GM13976 (cell line): ENCODE measurements around the gene WASF2.

Source experiments
- DNase-seq: peaks from one replicate; pipeline ENCODE4 v3.0.0; 2012; ENCODE audit warnings: low spot score
- in situ Hi-C: fragments of 300-500 bp; cut with MboI; formaldehyde crosslinking; loops from one replicate; pipeline ENCODE4 v1.12.0; 2022; ENCODE audit warnings: low sequenced_read_pairs, mixed read lengths, inconsistent platforms; ENCODE audit not compliant: unreplicated experiment
- TF ChIP-seq, protein P1 (sequence below): IDR thresholded peaks from 2 replicates; pipeline ENCODE4 v1.5.1; 2012; ENCODE audit warnings: borderline replicate concordance, mild to moderate bottlenecking; ENCODE audit not compliant: insufficient read depth; ENCODE audit errors: extremely low read depth, missing control alignments, control extremely low read depth

The WASF2 gene

GRCh38 chr1:27521336-27521831 lies 31.4 kb upstream of the WASF2 start:
- DNase-seq: no peak
- in situ Hi-C loops: no loop called here

DNA sequence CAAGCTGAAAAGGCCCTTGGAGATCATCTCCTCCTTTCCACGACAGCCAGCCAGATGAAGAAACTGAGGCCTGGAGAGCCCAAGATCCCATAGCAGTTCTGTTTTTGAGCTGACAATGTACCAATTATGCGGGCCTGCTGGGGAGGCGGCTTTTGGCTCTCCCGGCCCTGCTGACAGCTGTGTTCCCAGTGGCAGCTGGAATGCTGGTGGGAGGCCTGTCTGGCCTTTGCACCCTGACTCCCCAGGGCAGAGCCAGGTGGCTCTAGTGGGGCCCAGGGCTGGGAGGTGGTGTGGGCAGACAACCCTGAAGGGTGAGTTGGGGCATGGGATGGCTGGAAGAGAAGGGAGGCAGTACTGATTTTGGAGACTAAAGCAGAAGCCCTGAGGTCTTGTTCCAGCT lies 30.7 kb upstream of the WASF2 start:
- DNase-seq: no peak
- TF ChIP-seq, protein P1, sequence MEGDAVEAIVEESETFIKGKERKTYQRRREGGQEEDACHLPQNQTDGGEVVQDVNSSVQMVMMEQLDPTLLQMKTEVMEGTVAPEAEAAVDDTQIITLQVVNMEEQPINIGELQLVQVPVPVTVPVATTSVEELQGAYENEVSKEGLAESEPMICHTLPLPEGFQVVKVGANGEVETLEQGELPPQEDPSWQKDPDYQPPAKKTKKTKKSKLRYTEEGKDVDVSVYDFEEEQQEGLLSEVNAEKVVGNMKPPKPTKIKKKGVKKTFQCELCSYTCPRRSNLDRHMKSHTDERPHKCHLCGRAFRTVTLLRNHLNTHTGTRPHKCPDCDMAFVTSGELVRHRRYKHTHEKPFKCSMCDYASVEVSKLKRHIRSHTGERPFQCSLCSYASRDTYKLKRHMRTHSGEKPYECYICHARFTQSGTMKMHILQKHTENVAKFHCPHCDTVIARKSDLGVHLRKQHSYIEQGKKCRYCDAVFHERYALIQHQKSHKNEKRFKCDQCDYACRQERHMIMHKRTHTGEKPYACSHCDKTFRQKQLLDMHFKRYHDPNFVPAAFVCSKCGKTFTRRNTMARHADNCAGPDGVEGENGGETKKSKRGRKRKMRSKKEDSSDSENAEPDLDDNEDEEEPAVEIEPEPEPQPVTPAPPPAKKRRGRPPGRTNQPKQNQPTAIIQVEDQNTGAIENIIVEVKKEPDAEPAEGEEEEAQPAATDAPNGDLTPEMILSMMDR: no peak
- in situ Hi-C loops: no loop called here

More at GRCh38 chr1:27521336-27521831, 31.4 kb upstream of the WASF2 start:
- TF ChIP-seq, protein P1: no peak

GRCh38 chr1:27519331-27520258 lies 29.6 kb upstream of the WASF2 start:
- TF ChIP-seq, protein P1: no peak
- in situ Hi-C loops: no loop called here
- DNase-seq: no peak

DNA sequence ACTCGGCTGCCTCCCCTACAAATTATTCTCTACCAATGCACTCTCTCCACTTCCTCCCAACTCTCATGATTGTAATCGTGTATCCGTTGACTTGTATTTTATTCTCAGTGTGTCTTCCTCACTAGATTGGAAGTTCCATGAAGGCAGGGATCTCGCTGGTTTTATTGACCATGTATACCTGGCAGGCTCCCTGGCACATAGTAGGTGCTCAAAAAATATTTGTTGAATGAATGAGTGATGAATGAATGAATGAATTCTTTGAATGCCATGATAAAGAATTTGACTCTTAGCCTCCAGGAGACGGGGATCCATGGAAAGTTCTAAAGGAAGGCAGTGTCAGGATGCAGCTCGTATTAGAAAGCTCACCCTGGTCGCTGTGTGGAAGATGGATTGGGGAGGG lies 28.8 kb upstream of the WASF2 start:
- no peak for DNase-seq
- in situ Hi-C loops: no loop called here
- TF ChIP-seq, protein P1: no peak

GRCh38 chr1:27517907-27518718 lies 28.1 kb upstream of the WASF2 start:
- TF ChIP-seq, protein P1: no peak
- in situ Hi-C loops: no loop called here
- no peak for DNase-seq

GRCh38 chr1:27517301-27517700 lies 27.3 kb upstream of the WASF2 start:
- in situ Hi-C loops: no loop called here
- TF ChIP-seq, protein P1: no peak
- no peak for DNase-seq
